Thoracic aorta (tissue), 2 donors: ENCODE measurements around the gene COBLL1. TPM values are rescaled to one million over a fixed set of nuclear protein-coding genes. Genes with fewer than 3 reads are reported as not detected.

Experiments
- ATAC-seq: fragments of 150-250 bp; one replicate; pipeline ENCODE4 v1.8.0; 2017; ENCODE audit warnings: low read depth; ENCODE audit not compliant: insufficient number of reproducible peaks, low FRiP score
- DNase-seq: peaks from one replicate; pipeline ENCODE4 v3.0.0-alpha.2; 2020; ENCODE audit warnings: low spot score
- H3K27ac ChIP-seq, 2 donors: fragments of 200-600 bp; sonication (generic); 1 replicate in 1 of 2; 2 replicates in 1 of 2; pipeline ENCODE4 v1.5.1; 2016; ENCODE audit warnings: mild to moderate bottlenecking in 2 of 2, moderate library complexity in 2 of 2
- H3K27me3 ChIP-seq: fragments of 200-600 bp; sonication (generic); replicated peaks from 2 replicates; pipeline ENCODE4 v1.6.0; 2016; ENCODE audit warnings: mild to moderate bottlenecking; ENCODE audit not compliant: insufficient read depth
- H3K36me3 ChIP-seq: fragments of 200-600 bp; sonication (generic); one replicate; pipeline ENCODE4 v1.5.1; 2016
- H3K4me1 ChIP-seq, 2 donors: fragments of 200-600 bp; sonication (generic); 1 replicate in 1 of 2; 2 replicates in 1 of 2; pipeline versions ENCODE4 v1.5.1 to v1.6.0; 2016; ENCODE audit warnings: low read depth in 2 of 2, mild to moderate bottlenecking in 1 of 2; ENCODE audit not compliant: control insufficient read depth in 1 of 2
- H3K4me3 ChIP-seq: fragments of 200-600 bp; sonication (generic); 2 replicates; pipeline ENCODE4 v1.5.1; 2016; ENCODE audit warnings: mild to moderate bottlenecking
- H3K9me3 ChIP-seq: fragments of 200-600 bp; sonication (generic); 2 replicates; pipeline ENCODE4 v1.5.1; 2016
- CTCF ChIP-seq: fragments of 200-600 bp; sonication (generic); IDR thresholded peaks from one replicate; pipeline ENCODE4 v1.5.1; 2019; ENCODE audit warnings: antibody characterized with exemption
- total RNA-seq, 2 donors: library from RNA; depleted of rRNA; stranded (reverse); fragments of >200 nt; gene quantifications; one replicate each; pipeline versions ENCODE4 v1.1.0 to v1.2.3, GENCODE V29; 2016

The COBLL1 gene
- total RNA-seq, 2 donors from 2014 or later, result 62.0 to 64.6 TPM

GRCh38 chr2:164701565-164701964, 140.1 kb downstream of the COBLL1 start:
- Histone ChIP-seq H3K9me3 (no peaks in the 10 kb centered on the region), H3K27ac (no peak overlapping the region), H3K36me3 (no peaks in the 10 kb centered on the region), H3K4me1 (no peaks in the 10 kb centered on the region), H3K27me3 (no peaks in the 10 kb centered on the region), H3K4me3 (no peak overlapping the region)
- TF ChIP-seq CTCF, result no peak
- no peak for DNase-seq
- no peak for ATAC-seq

- no peak overlapping the region for H3K27ac ChIP-seq
Measured at GRCh38 chr2:164700390-164700789, 141.2 kb downstream of the COBLL1 start.

GRCh38 chr2:164697688-164698461, 143.7 kb downstream of the COBLL1 start:
- Histone ChIP-seq H3K36me3 (peaks cover 5% of the 10 kb centered on the region), H3K9me3 (no peaks in the 10 kb centered on the region), H3K4me1 (peaks cover 5 to 20% of the 10 kb centered on the region in 2 donors), H3K4me3 (no peak overlapping the region), H3K27ac (no peak overlapping the region), H3K27me3 (no peaks in the 10 kb centered on the region)
- peak; percentile 24 for TF ChIP-seq CTCF
- ATAC-seq, result no peak
- no peak for DNase-seq

More at GRCh38 chr2:164700390-164700789, 141.2 kb downstream of the COBLL1 start:
- Histone ChIP-seq H3K36me3 (no peaks in the 10 kb centered on the region), H3K4me3 (no peak overlapping the region), H3K27me3 (no peaks in the 10 kb centered on the region), H3K4me1 (no peaks in the 10 kb centered on the region), H3K9me3 (no peaks in the 10 kb centered on the region)
- no peak for ATAC-seq
- no peak for TF ChIP-seq CTCF
- no peak for DNase-seq

- Histone ChIP-seq H3K4me1 (peaks cover 11 to 27% of the 10 kb centered on the region in 2 donors), H3K36me3 (peaks cover 5% of the 10 kb centered on the region), H3K27ac (no peak overlapping the region), H3K9me3 (no peaks in the 10 kb centered on the region), H3K4me3 (no peak overlapping the region), H3K27me3 (no peaks in the 10 kb centered on the region)
- ATAC-seq (no peak), DNase-seq (no peak)
- no peak for TF ChIP-seq CTCF
Measured at GRCh38 chr2:164696634-164697033, 145.0 kb downstream of the COBLL1 start.

DNA sequence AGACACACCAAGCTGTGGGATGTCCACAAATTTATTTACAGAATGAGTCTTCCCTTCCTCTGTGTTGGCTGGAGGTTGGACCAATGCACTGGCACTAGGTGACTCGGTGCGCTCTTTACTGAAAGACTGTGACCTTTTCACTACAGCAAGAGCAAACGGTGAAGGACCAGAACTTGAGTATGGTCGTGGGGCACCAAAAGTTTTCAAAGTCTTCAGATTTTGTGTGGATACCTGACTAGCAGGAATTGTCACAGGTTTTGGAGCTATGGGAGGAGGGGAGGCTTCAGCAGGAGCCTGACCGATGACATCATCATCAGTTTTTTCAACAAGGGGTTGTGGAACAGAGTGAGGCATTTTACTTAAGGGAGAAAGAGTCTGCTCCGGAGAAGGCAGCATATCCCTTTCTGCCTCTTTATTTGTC, 147.3 kb downstream of the COBLL1 start:
- no peaks in the 10 kb centered on the region for H3K27me3 ChIP-seq
- no peak overlapping the region for H3K27ac ChIP-seq
- ATAC-seq (no peak), DNase-seq (no peak)
- H3K4me1 ChIP-seq, result peaks cover 11 to 27% of the 10 kb centered on the region in 2 donors
- peaks cover 17% of the 10 kb centered on the region for H3K36me3 ChIP-seq
- no peaks in the 10 kb centered on the region for H3K9me3 ChIP-seq
- no peak overlapping the region for H3K4me3 ChIP-seq
- no peak for TF ChIP-seq CTCF
